Measurements from ENCODE around the gene SEC14L5.

DNA sequence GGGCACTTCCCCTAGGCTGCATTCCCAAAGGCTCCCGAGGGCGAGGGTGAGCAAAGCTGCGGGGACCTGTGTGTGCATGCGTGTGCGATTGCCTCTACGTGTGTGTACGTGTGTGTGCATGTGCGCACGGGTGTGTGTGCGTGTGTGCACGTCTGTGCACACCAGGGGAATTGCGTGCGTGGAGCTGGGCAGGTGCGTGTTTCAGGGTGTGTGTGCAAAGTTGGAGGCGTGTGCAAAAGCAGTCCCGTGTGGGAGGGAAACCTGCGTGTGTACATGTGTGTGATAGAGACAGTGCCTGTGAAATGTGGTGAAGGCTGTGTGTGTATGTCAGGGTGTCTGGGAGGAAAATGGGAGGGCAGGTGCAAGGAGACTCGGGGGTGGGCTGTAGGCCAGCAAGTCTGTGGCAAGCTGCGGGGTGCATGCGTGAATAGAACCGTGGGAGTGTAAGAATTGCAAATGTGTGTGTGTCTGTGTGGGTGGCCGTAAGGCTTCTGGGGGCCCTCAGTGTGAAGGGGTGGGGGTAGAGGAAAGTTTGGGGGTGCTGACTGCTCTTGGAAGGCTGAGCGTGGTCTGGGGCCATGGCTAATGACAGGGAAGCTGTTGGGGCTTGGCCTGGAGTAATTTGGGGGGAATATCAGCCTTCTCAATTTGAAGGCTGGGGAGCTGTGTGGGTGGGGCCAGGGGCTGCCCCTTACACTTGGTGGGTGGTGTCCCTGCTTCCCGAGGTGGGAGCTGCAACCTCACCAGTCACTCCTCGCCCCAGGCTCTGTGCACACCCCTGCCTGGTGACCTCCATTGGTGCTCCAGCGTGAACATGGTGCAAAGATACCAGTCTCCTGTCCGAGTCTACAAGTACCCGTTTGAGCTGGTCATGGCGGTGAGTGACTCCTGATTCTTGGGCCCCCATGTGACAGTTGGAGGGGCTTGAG lies 644 bp downstream of the SEC14L5 start:
- TF ChIP-seq, protein P1, sequence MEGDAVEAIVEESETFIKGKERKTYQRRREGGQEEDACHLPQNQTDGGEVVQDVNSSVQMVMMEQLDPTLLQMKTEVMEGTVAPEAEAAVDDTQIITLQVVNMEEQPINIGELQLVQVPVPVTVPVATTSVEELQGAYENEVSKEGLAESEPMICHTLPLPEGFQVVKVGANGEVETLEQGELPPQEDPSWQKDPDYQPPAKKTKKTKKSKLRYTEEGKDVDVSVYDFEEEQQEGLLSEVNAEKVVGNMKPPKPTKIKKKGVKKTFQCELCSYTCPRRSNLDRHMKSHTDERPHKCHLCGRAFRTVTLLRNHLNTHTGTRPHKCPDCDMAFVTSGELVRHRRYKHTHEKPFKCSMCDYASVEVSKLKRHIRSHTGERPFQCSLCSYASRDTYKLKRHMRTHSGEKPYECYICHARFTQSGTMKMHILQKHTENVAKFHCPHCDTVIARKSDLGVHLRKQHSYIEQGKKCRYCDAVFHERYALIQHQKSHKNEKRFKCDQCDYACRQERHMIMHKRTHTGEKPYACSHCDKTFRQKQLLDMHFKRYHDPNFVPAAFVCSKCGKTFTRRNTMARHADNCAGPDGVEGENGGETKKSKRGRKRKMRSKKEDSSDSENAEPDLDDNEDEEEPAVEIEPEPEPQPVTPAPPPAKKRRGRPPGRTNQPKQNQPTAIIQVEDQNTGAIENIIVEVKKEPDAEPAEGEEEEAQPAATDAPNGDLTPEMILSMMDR (conservative IDR thresholded peaks at IDR 0.05; ENCODE audit: low read depth, low read length): no peak
- no peak for TF ChIP-seq EZH2phosphoT487 (IDR thresholded peaks at IDR 0.05; ENCODE audit: borderline replicate concordance, low read length)

All from PC-3 (cell line).